GM12878 (cell line): ENCODE measurements around the gene NOSTRIN. TPM values are rescaled to one million over a fixed set of nuclear protein-coding genes. Genes with fewer than 3 reads are reported as not detected.

Source experiments
- ATAC-seq: fragments of 200-7000 bp; cut with Tn5 transposase; 3 replicates; pipeline ENCODE4 v1.9.1; 2020; ENCODE audit warnings: mild to moderate bottlenecking, moderate library complexity
- BruUV-seq: library from RNA; stranded (reverse); fragments of 400-500 nt; replicated peaks from 2 replicates; lab custom pipeline; 2021; lab: Mats Ljungman, UMichigan
- CTCF ChIA-PET: fragments of 300-600 bp; sonication (Branson Sonifier 250); formaldehyde crosslinking; extraction: SDS; loops from one replicate; lab custom pipeline; 2021; ENCODE audit warnings: inconsistent platforms; lab: Yijun Ruan, JAX
- POLR2A ChIA-PET: fragments of 350-600 bp; formaldehyde crosslinking; extraction: SDS; loops from one replicate; lab custom pipeline; 2021; ENCODE audit warnings: inconsistent platforms; lab: Charles Lee
- RAD21 ChIA-PET: fragments of 300-600 bp; sonication (Branson Sonifier 250); formaldehyde crosslinking; loops from one replicate; lab custom pipeline; 2023; ENCODE audit warnings: antibody characterized with exemption; ENCODE audit not compliant: unreplicated experiment; lab: Charles Lee
- SMC1A ChIA-PET: fragments of 300-600 bp; sonication (Branson Sonifier 250); formaldehyde crosslinking; loops from one replicate; lab custom pipeline; 2023; ENCODE audit not compliant: unreplicated experiment, uncharacterized antibody; lab: Charles Lee
- DNase-seq: peaks from one replicate; pipeline ENCODE4 v3.0.0-alpha.2; 2011; ENCODE audit warnings: low read depth, low spot score
- FAIRE-seq: peaks from 3 replicates; lab custom pipeline; 2011; peaks lifted over from hg19 to GRCh38; lab: Jason Lieb, UNC
- H2AFZ ChIP-seq: 2 replicates; pipeline ENCODE4 v1.6.0; 2011; ENCODE audit warnings: low read depth, low read length, control low read depth; ENCODE audit not compliant: control insufficient read depth
- H3K27ac ChIP-seq: 2 replicates; pipeline ENCODE4 v1.5.1; 2011; ENCODE audit warnings: control low read depth; ENCODE audit not compliant: control insufficient read depth, insufficient read depth
- H3K27me3 ChIP-seq, 2 experiments: replicated peaks in 1 of 2; 2 replicates each; pipeline versions ENCODE4 v1.6.0 to v1.6.1; 2011; ENCODE audit warnings: low read length in 1 of 2; ENCODE audit not compliant: control insufficient read depth in 2 of 2, insufficient read depth in 2 of 2
- H3K36me3 ChIP-seq, 2 experiments: 2 replicates each; pipeline ENCODE4 v1.5.1; 2011; ENCODE audit warnings: low read length in 1 of 2; ENCODE audit not compliant: control insufficient read depth in 2 of 2, insufficient read depth in 2 of 2
- H3K4me1 ChIP-seq: 2 replicates; pipeline ENCODE4 v1.6.1; 2011; ENCODE audit warnings: mild to moderate bottlenecking, low read length, moderate library complexity, mixed read lengths; ENCODE audit not compliant: control insufficient read depth, insufficient read depth
- H3K4me2 ChIP-seq: 2 replicates; pipeline ENCODE4 v1.6.0; 2011; ENCODE audit warnings: control low read depth; ENCODE audit not compliant: control insufficient read depth, insufficient read depth
- H3K4me3 ChIP-seq: fragments of 200-600 bp; sonication (generic); 2 replicates; pipeline ENCODE4 v1.5.1; 2016
- H3K79me2 ChIP-seq: 2 replicates; pipeline ENCODE4 v1.6.0; 2011; ENCODE audit warnings: low read length; ENCODE audit not compliant: control insufficient read depth, insufficient read depth
- H3K9ac ChIP-seq: 2 replicates; pipeline ENCODE4 v1.8.0; 2011; ENCODE audit warnings: low read length, control low read depth, mixed read lengths; ENCODE audit not compliant: control insufficient read depth, insufficient read depth
- H3K9me3 ChIP-seq: replicated peaks from 3 replicates; pipeline ENCODE4 v1.5.1; 2011; ENCODE audit warnings: mild to moderate bottlenecking, low read length; ENCODE audit not compliant: control insufficient read depth, insufficient read depth
- H4K20me1 ChIP-seq: 2 replicates; pipeline ENCODE4 v1.6.0; 2011; ENCODE audit not compliant: control insufficient read depth, insufficient read depth
- BRCA1 ChIP-seq: IDR thresholded peaks from 2 replicates; pipeline ENCODE4 v1.6.1; 2011; ENCODE audit warnings: low read depth, low read length, improper control_type of control experiment
- JUND ChIP-seq: IDR thresholded peaks from 2 replicates; pipeline ENCODE4 v1.6.1; 2012; ENCODE audit warnings: low read depth, mild to moderate bottlenecking, low read length, improper control_type of control experiment, moderate library complexity
- MYB ChIP-seq: fragments of 150-350 bp; IDR thresholded peaks from 2 replicates; pipeline ENCODE4 v1.6.1; 2014; ENCODE audit warnings: mild to moderate bottlenecking, low read depth, low read length, borderline replicate concordance
- NFXL1 ChIP-seq: fragments of 450-650 bp; IDR thresholded peaks from 2 replicates; pipeline ENCODE4 v1.6.1; 2017; ENCODE audit warnings: antibody characterized with exemption, mild to moderate bottlenecking, borderline replicate concordance
- NR2C2 ChIP-seq: IDR thresholded peaks from 2 replicates; pipeline ENCODE4 v1.6.1; 2011; ENCODE audit warnings: borderline replicate concordance, low read depth; ENCODE audit not compliant: control insufficient read depth, insufficient read length
- NR2F1 ChIP-seq: fragments of 450-650 bp; conservative IDR thresholded peaks from 2 replicates; pipeline ENCODE4 v1.6.1; 2017; ENCODE audit warnings: mild to moderate bottlenecking
- PKNOX1 ChIP-seq: fragments of 450-650 bp; IDR thresholded peaks from 2 replicates; pipeline ENCODE4 v1.6.1; 2016; ENCODE audit warnings: mild to moderate bottlenecking
- SPI1 ChIP-seq: IDR thresholded peaks from 2 replicates; pipeline ENCODE4 v1.6.1; 2011; ENCODE audit warnings: low read depth, mild to moderate bottlenecking, low read length, moderate library complexity, borderline replicate concordance; ENCODE audit not compliant: insufficient read depth
- WGBS: methylation state at CpG from one replicate; pipeline ENCODE4 v1.1.6; 2016; ENCODE audit warnings: low lambda C conversion rate; ENCODE audit not compliant: insufficient replicate concordance, insufficient coverage; ENCODE audit errors: missing lambda C conversion rate; 5-methylcytosine and 5-hydroxymethylcytosine counted together
- in situ Hi-C: fragments of 300-500 bp; cut with MboI; formaldehyde crosslinking; loops from 9 replicates; pipeline ENCODE4 v1.14.3; 2018; ENCODE audit warnings: mixed read lengths
- intact Hi-C: fragments of 100-400 bp; cut with micrococcal nuclease; formaldehyde crosslinking; loops from one replicate; pipeline ENCODE4 v1.14.2; 2022; ENCODE audit not compliant: unreplicated experiment
- polyA plus RNA-seq, 11 experiments: library from polyadenylated mRNA; depleted of rRNA in 4 of 11; unstranded in 6 of 11; stranded (reverse) in 5 of 11; fragments of >200 nt; fragmentation: Nextera tagmentation in 4 of 11; fragmentation: Illumina TruSeq in 1 of 11; extraction: Ambion mirVana in 4 of 11; extraction: Trizol in 1 of 11; gene quantifications; 1 replicate in 1 of 11; 2 replicates in 10 of 11; pipeline versions ENCODE4 v1.2.1 to v1.2.3, GENCODE V29; 2011 to 2016; ENCODE audit warnings: inconsistent platforms in 2 of 11, missing spikeins in 2 of 11, low read depth in 1 of 11
- total RNA-seq, 4 experiments: library from RNA; depleted of rRNA in 3 of 4; stranded (reverse); fragments of >200 nt in 3 of 4; fragmentation: Illumina TruSeq in 1 of 4; extraction: Trizol in 1 of 4; gene quantifications; 2 replicates each; pipeline versions ENCODE4 v1.2.1 to v1.2.3, GENCODE V29; 2013 to 2021
- TF ChIP-seq, protein P1 (sequence below): IDR thresholded peaks from 2 replicates; pipeline ENCODE4 v1.6.1; 2011; ENCODE audit warnings: borderline replicate concordance, low read depth, mild to moderate bottlenecking, moderate library complexity, mixed read lengths, low read length; ENCODE audit not compliant: insufficient read depth; ENCODE audit errors: extremely low read length
- TF ChIP-seq, protein P2 (sequence below): fragments of 450-650 bp; IDR thresholded peaks from 2 replicates; pipeline ENCODE4 v1.6.1; 2017; ENCODE audit warnings: antibody characterized with exemption, mild to moderate bottlenecking, moderate library complexity
- TF ChIP-seq, protein P3 (sequence below): fragments of 450-650 bp; IDR thresholded peaks from 2 replicates; pipeline ENCODE4 v1.6.1; 2016; ENCODE audit warnings: mild to moderate bottlenecking, moderate library complexity, borderline replicate concordance

Gene NOSTRIN
- total and polyA plus RNA-seq, 10 of the 15 experiments (the other 5 are each of a cell fraction or from before 2014, with no cell fraction given): 0.13 to 0.42 (median 0.37) TPM; not detected in 5

- 87% methylated on average over 5 of the region's 5 CpGs for WGBS
- no peak for TF ChIP-seq NR2F1
- no peak for TF ChIP-seq NR2C2
- TF ChIP-seq JUND: no peak
- no peak for TF ChIP-seq BRCA1
- TF ChIP-seq PKNOX1: no peak
- TF ChIP-seq SPI1: no peak
- TF ChIP-seq, protein P1, sequence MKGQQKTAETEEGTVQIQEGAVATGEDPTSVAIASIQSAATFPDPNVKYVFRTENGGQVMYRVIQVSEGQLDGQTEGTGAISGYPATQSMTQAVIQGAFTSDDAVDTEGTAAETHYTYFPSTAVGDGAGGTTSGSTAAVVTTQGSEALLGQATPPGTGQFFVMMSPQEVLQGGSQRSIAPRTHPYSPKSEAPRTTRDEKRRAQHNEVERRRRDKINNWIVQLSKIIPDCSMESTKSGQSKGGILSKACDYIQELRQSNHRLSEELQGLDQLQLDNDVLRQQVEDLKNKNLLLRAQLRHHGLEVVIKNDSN: no peak
- TF ChIP-seq, protein P2, sequence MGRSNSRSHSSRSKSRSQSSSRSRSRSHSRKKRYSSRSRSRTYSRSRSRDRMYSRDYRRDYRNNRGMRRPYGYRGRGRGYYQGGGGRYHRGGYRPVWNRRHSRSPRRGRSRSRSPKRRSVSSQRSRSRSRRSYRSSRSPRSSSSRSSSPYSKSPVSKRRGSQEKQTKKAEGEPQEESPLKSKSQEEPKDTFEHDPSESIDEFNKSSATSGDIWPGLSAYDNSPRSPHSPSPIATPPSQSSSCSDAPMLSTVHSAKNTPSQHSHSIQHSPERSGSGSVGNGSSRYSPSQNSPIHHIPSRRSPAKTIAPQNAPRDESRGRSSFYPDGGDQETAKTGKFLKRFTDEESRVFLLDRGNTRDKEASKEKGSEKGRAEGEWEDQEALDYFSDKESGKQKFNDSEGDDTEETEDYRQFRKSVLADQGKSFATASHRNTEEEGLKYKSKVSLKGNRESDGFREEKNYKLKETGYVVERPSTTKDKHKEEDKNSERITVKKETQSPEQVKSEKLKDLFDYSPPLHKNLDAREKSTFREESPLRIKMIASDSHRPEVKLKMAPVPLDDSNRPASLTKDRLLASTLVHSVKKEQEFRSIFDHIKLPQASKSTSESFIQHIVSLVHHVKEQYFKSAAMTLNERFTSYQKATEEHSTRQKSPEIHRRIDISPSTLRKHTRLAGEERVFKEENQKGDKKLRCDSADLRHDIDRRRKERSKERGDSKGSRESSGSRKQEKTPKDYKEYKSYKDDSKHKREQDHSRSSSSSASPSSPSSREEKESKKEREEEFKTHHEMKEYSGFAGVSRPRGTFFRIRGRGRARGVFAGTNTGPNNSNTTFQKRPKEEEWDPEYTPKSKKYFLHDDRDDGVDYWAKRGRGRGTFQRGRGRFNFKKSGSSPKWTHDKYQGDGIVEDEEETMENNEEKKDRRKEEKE: no peak
- no peak for TF ChIP-seq NFXL1
- TF ChIP-seq, protein P3, sequence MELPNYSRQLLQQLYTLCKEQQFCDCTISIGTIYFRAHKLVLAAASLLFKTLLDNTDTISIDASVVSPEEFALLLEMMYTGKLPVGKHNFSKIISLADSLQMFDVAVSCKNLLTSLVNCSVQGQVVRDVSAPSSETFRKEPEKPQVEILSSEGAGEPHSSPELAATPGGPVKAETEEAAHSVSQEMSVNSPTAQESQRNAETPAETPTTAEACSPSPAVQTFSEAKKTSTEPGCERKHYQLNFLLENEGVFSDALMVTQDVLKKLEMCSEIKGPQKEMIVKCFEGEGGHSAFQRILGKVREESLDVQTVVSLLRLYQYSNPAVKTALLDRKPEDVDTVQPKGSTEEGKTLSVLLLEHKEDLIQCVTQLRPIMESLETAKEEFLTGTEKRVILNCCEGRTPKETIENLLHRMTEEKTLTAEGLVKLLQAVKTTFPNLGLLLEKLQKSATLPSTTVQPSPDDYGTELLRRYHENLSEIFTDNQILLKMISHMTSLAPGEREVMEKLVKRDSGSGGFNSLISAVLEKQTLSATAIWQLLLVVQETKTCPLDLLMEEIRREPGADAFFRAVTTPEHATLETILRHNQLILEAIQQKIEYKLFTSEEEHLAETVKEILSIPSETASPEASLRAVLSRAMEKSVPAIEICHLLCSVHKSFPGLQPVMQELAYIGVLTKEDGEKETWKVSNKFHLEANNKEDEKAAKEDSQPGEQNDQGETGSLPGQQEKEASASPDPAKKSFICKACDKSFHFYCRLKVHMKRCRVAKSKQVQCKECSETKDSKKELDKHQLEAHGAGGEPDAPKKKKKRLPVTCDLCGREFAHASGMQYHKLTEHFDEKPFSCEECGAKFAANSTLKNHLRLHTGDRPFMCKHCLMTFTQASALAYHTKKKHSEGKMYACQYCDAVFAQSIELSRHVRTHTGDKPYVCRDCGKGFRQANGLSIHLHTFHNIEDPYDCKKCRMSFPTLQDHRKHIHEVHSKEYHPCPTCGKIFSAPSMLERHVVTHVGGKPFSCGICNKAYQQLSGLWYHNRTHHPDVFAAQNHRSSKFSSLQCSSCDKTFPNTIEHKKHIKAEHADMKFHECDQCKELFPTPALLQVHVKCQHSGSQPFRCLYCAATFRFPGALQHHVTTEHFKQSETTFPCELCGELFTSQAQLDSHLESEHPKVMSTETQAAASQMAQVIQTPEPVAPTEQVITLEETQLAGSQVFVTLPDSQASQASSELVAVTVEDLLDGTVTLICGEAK: no peak
- no peak for TF ChIP-seq MYB
- intact Hi-C loops (no loop called here), in situ Hi-C loops (no loop called here)
- no peaks in the 10 kb centered on the region for H3K9me3 ChIP-seq
- H3K79me2 ChIP-seq: no peaks in the 10 kb centered on the region
- no peaks in the 10 kb centered on the region for H3K27me3 ChIP-seq
- H3K4me2 ChIP-seq: no peak overlapping the region
- SMC1A ChIA-PET: no interaction called here
- RAD21 ChIA-PET: no interaction called here
- no TSS peak for BruUV-seq
- H3K4me3 ChIP-seq: no peak overlapping the region
- no peaks in the 10 kb centered on the region for H3K4me1 ChIP-seq
- H2AFZ ChIP-seq: no peak overlapping the region
- DNase-seq (no peak), ATAC-seq (no peak), FAIRE-seq (no peak)
- H3K27ac ChIP-seq: no peak overlapping the region
- H4K20me1 ChIP-seq: no peaks in the 10 kb centered on the region
- POLR2A ChIA-PET: no interaction called here
- CTCF ChIA-PET: no interaction called here
- H3K9ac ChIP-seq: no peak overlapping the region
- H3K36me3 ChIP-seq: no peaks in the 10 kb centered on the region; a peak in 1 of 4 replicates
These were observed 49.4 kb downstream of the NOSTRIN start for GRCh38 chr2:168851674-168852320.
